KMS-11 (cell line): ENCODE measurements around the gene SLC22A31.

Experiments used
- H2AFZ ChIP-seq: fragments of 200-600 bp; sonication (generic); 2 replicates; pipeline ENCODE4 v1.6.1; 2016; ENCODE audit warnings: antibody characterized with exemption, mixed run types, low read depth
- H3K27ac ChIP-seq: fragments of 200-600 bp; sonication (generic); 2 replicates; pipeline ENCODE4 v1.6.1; 2016; ENCODE audit warnings: mild to moderate bottlenecking, mixed run types
- H3K27me3 ChIP-seq: fragments of 200-600 bp; sonication (generic); 2 replicates; pipeline ENCODE4 v1.6.1; 2017; ENCODE audit warnings: mild to moderate bottlenecking, low read depth, mixed run types, moderate library complexity; ENCODE audit not compliant: insufficient read depth
- H3K36me3 ChIP-seq: fragments of 200-600 bp; sonication (generic); 2 replicates; pipeline ENCODE4 v1.6.1; 2017; ENCODE audit warnings: mild to moderate bottlenecking, mixed run types; ENCODE audit not compliant: insufficient read depth
- H3K4me1 ChIP-seq: fragments of 200-600 bp; sonication (generic); 2 replicates; pipeline ENCODE4 v1.6.1; 2016; ENCODE audit warnings: mild to moderate bottlenecking, low read depth, mixed run types; ENCODE audit not compliant: poor library complexity, severe bottlenecking
- H3K4me2 ChIP-seq: fragments of 200-600 bp; sonication (generic); 2 replicates; pipeline ENCODE4 v1.7.0; 2016; ENCODE audit warnings: mild to moderate bottlenecking, mixed run types
- H3K4me3 ChIP-seq: fragments of 200-600 bp; sonication (generic); IDR thresholded peaks from 2 replicates; pipeline ENCODE4 v1.6.1; 2017; ENCODE audit warnings: low read depth, low read length, mixed read lengths; ENCODE audit not compliant: insufficient read depth
- H3K79me2 ChIP-seq: fragments of 200-600 bp; sonication (generic); 2 replicates; pipeline ENCODE4 v1.6.1; 2016; ENCODE audit warnings: low read depth, mixed run types; ENCODE audit not compliant: insufficient read depth
- H3K9ac ChIP-seq: fragments of 200-600 bp; sonication (generic); 2 replicates; pipeline ENCODE4 v1.6.1; 2016; ENCODE audit warnings: mild to moderate bottlenecking, mixed run types
- H4K20me1 ChIP-seq: fragments of 200-600 bp; sonication (generic); 2 replicates; pipeline ENCODE4 v1.6.1; 2016; ENCODE audit warnings: mild to moderate bottlenecking, mixed run types; ENCODE audit not compliant: insufficient read depth
- CTCF ChIP-seq: fragments of 200-600 bp; sonication (generic); conservative IDR thresholded peaks from 2 replicates; pipeline ENCODE4 v1.6.1; 2017; ENCODE audit warnings: low read depth, mild to moderate bottlenecking, antibody characterized with exemption, low read length, moderate library complexity, mixed read lengths

The SLC22A31 gene

DNA sequence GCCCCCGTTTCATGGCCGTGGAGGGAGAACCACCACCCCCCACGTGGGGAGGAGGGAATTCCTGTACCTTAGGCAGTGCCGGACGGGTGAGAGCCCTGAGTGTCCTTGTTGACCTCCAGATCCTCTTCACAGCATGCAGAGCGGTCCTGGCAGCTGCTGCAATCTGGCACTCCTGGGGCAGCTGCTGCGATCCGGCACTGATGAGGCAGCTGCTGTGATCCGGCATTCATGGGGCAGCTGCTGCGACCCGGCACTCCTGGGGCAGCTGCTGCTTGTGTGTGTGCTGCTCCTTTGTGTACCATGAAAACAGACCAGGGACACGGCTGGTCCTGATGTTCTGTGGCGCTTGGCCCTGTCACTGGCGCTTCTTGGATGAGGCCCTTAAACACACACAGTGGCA, 29.9 kb upstream of the SLC22A31 start:
- Histone ChIP-seq H3K9ac (no peak overlapping the region), H3K4me2 (no peak overlapping the region), H3K27me3 (no peaks in the 10 kb centered on the region), H3K36me3 (peaks cover 3% of the 10 kb centered on the region; the same call in 1 of the 2 replicates), H3K79me2 (no peaks in the 10 kb centered on the region), H2AFZ (no peak overlapping the region), H3K4me3 (no peak overlapping the region), H3K4me1 (no peaks in the 10 kb centered on the region), H3K27ac (no peak overlapping the region), H4K20me1 (no peaks in the 10 kb centered on the region)
- TF ChIP-seq CTCF = no peak

- no peak overlapping the region for H3K9ac ChIP-seq
- no peak overlapping the region for H3K4me2 ChIP-seq
- no peak overlapping the region for H3K27ac ChIP-seq
- no peaks in the 10 kb centered on the region for H3K4me1 ChIP-seq
- TF ChIP-seq CTCF = no peak
- no peaks in the 10 kb centered on the region for H3K27me3 ChIP-seq
- H3K79me2 ChIP-seq = no peaks in the 10 kb centered on the region; the same call in 1 of the 2 replicates
- H3K4me3 ChIP-seq = no peak overlapping the region
- no peak overlapping the region for H2AFZ ChIP-seq
- peaks cover 3% of the 10 kb centered on the region; the same call in 1 of the 2 replicates for H3K36me3 ChIP-seq
- no peaks in the 10 kb centered on the region for H4K20me1 ChIP-seq
Measured at GRCh38 chr16:89224665-89225064, 24.3 kb upstream of the SLC22A31 start.

DNA sequence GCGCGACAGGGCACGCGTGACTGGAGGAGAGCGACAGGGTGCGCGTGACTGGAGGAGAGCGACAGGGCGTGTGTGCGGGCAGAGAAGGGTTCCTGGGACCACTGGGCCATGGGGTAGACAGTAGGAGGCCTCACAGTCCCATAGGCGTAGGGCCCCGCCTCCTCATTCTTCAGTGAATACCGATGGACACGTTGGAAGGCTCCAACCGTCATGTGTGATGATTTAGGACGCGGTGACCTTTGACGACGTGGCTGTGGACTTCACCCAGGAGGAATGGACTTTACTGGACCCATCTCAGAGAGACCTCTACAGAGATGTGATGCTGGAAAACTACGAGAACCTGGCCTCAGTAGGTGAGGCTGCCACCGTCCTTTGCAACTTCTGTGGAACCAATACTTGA, 22.6 kb upstream of the SLC22A31 start:
- H2AFZ ChIP-seq = no peak overlapping the region
- peaks cover 3% of the 10 kb centered on the region; the same call in 1 of the 2 replicates for H3K36me3 ChIP-seq

DNA sequence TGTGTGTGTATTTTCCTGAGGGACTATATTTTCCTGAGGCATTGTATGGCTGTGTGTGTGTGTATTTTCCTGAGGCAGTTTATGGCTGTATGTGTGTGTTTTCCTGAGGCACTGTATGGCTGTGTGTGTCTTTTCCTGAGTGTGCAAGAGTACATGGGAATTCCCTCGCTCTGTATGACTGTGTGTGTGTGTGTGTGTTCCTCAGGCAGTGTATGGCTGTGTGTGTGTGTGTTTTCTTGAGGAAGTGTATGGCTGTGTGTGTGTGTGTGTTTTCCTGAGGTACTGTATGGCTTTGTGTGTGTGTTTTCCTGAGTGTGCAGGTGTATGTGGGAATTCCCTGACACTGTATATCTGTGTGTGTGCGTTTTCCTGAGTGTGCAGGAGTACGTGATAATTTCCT, 21.3 kb upstream of the SLC22A31 start:
- TF ChIP-seq CTCF = no peak
- Histone ChIP-seq H3K4me2 (no peak overlapping the region), H4K20me1 (no peaks in the 10 kb centered on the region), H3K27ac (no peak overlapping the region), H3K36me3 (no peaks in the 10 kb centered on the region; the same call in 1 of the 2 replicates), H3K9ac (no peak overlapping the region), H3K4me1 (peaks cover 9% of the 10 kb centered on the region), H3K27me3 (no peaks in the 10 kb centered on the region), H2AFZ (no peak overlapping the region), H3K79me2 (no peaks in the 10 kb centered on the region; the same call in 1 of the 2 replicates), H3K4me3 (no peak overlapping the region)

More for the DNA sequence above, 22.6 kb upstream of the SLC22A31 start:
- Histone ChIP-seq H3K79me2 (no peaks in the 10 kb centered on the region; the same call in 1 of the 2 replicates), H3K9ac (no peak overlapping the region), H4K20me1 (no peaks in the 10 kb centered on the region), H3K27ac (no peak overlapping the region), H3K4me2 (no peak overlapping the region), H3K4me1 (peaks cover 4% of the 10 kb centered on the region), H3K27me3 (no peaks in the 10 kb centered on the region), H3K4me3 (no peak overlapping the region)
- no peak for TF ChIP-seq CTCF
